IMR-90 (cell line): Measurements from ENCODE around the gene PCGF2. TPM values are rescaled to one million over a fixed set of nuclear protein-coding genes. Genes with fewer than 3 reads are reported as not detected.

Experiments
- ATAC-seq: fragments of 200-7000 bp; cut with Tn5 transposase; 2 replicates; pipeline ENCODE4 v1.9.1; 2020; ENCODE audit warnings: low read depth, mild to moderate bottlenecking, moderate library complexity
- BruUV-seq: library from RNA; stranded (reverse); fragments of 400-500 nt; replicated peaks from 2 replicates; lab custom pipeline; 2021; lab: Mats Ljungman, UMichigan
- CTCF ChIA-PET: fragments of 300-600 bp; formaldehyde crosslinking; extraction: SDS; loops from one replicate; lab custom pipeline; 2021; ENCODE audit warnings: antibody characterized with exemption; lab: Yijun Ruan, JAX
- POLR2A ChIA-PET: fragments of 300-600 bp; sonication (Branson Sonifier 250); formaldehyde crosslinking; loops from one replicate; lab custom pipeline; 2022; ENCODE audit warnings: antibody characterized with exemption; ENCODE audit not compliant: unreplicated experiment; lab: Charles Lee
- DNase-seq: peaks from one replicate; pipeline ENCODE4 v3.0.0; 2013
- H2AFZ ChIP-seq: replicated peaks from 2 replicates; pipeline ENCODE3; 2013; ENCODE audit warnings: low read length, mild to moderate bottlenecking; ENCODE audit not compliant: poor library complexity
- H2AK5ac ChIP-seq: 2 replicates; pipeline ENCODE4 v1.6.1; 2013; ENCODE audit warnings: low read depth, low read length, inconsistent platforms
- H2AK9ac ChIP-seq: replicated peaks from 2 replicates; pipeline ENCODE3; 2013; ENCODE audit warnings: mild to moderate bottlenecking, low read depth, low read length, moderate library complexity; ENCODE audit not compliant: poor library complexity
- H2BK120ac ChIP-seq: 2 replicates; pipeline ENCODE4 v1.6.1; 2013; ENCODE audit warnings: low read depth, low read length, inconsistent platforms
- H2BK15ac ChIP-seq: 3 replicates; pipeline ENCODE4 v1.6.1; 2013; ENCODE audit warnings: low read depth, low read length, inconsistent platforms
- H2BK20ac ChIP-seq: 2 replicates; pipeline ENCODE4 v1.6.1; 2013; ENCODE audit warnings: low read depth, mild to moderate bottlenecking, inconsistent platforms, low read length, moderate library complexity
- H2BK5ac ChIP-seq: 2 replicates; pipeline ENCODE4 v1.6.1; 2013; ENCODE audit warnings: mild to moderate bottlenecking, low read depth, low read length, inconsistent platforms; ENCODE audit not compliant: poor library complexity, severe bottlenecking
- H3K14ac ChIP-seq: replicated peaks from 2 replicates; pipeline ENCODE4 v1.6.1; 2013; ENCODE audit warnings: low read depth, low read length, inconsistent platforms
- H3K18ac ChIP-seq: 2 replicates; pipeline ENCODE4 v1.6.1; 2013; ENCODE audit warnings: low read depth, low read length, control low read depth
- H3K23ac ChIP-seq: 2 replicates; pipeline ENCODE4 v1.6.1; 2013; ENCODE audit warnings: low read depth, low read length, inconsistent platforms
- H3K27ac ChIP-seq: 2 replicates; pipeline ENCODE4 v1.5.1; 2013; ENCODE audit warnings: mild to moderate bottlenecking, control low read depth, low read length; ENCODE audit not compliant: insufficient read depth
- H3K27me3 ChIP-seq: 2 replicates; pipeline ENCODE4 v1.6.1; 2013; ENCODE audit warnings: low read length; ENCODE audit not compliant: control insufficient read depth, insufficient read depth
- H3K36me3 ChIP-seq: 2 replicates; pipeline ENCODE4 v1.6.1; 2013; ENCODE audit warnings: low read length, mixed read lengths; ENCODE audit not compliant: control insufficient read depth, insufficient read depth
- H3K4ac ChIP-seq: 2 replicates; pipeline ENCODE4 v1.6.1; 2013; ENCODE audit warnings: low read depth, low read length, inconsistent platforms
- H3K4me1 ChIP-seq: 2 replicates; pipeline ENCODE4 v1.6.1; 2013; ENCODE audit warnings: low read length, mixed read lengths; ENCODE audit not compliant: control insufficient read depth, insufficient read depth
- H3K4me2 ChIP-seq: 2 replicates; pipeline ENCODE4 v1.6.1; 2013; ENCODE audit warnings: low read depth, mild to moderate bottlenecking, control low read depth, low read length, moderate library complexity
- H3K4me3 ChIP-seq: 2 replicates; pipeline ENCODE4 v1.5.1; 2013; ENCODE audit warnings: low read depth, mild to moderate bottlenecking, control low read depth, low read length, moderate library complexity; ENCODE audit not compliant: insufficient read depth
- H3K56ac ChIP-seq: 2 replicates; pipeline ENCODE4 v1.6.1; 2013; ENCODE audit warnings: low read length, inconsistent platforms; ENCODE audit not compliant: insufficient read depth; ENCODE audit errors: extremely low read depth
- H3K79me1 ChIP-seq, 2 experiments: 2 replicates each; pipeline ENCODE4 v1.6.1; 2013; ENCODE audit warnings: low read length in 2 of 2, inconsistent platforms in 1 of 2, low read depth in 1 of 2
- H3K9ac ChIP-seq: 2 replicates; pipeline ENCODE4 v1.6.1; 2013; ENCODE audit warnings: low read depth, low read length, control low read depth
- H3K9me1 ChIP-seq: 2 replicates; pipeline ENCODE4 v1.6.1; 2013; ENCODE audit warnings: low read length, inconsistent platforms; ENCODE audit not compliant: insufficient read depth
- H3K9me3 ChIP-seq: 2 replicates; pipeline ENCODE4 v1.6.1; 2013; ENCODE audit warnings: low read length; ENCODE audit not compliant: control insufficient read depth, insufficient read depth
- H4K20me1 ChIP-seq: 2 replicates; pipeline ENCODE4 v1.6.1; 2013; ENCODE audit warnings: low read length, inconsistent platforms; ENCODE audit not compliant: insufficient read depth
- H4K5ac ChIP-seq: 2 replicates; pipeline ENCODE4 v1.6.1; 2013; ENCODE audit warnings: mild to moderate bottlenecking, low read depth, low read length, control low read depth
- H4K8ac ChIP-seq, 2 experiments: 2 replicates each; pipeline ENCODE4 v1.6.1; 2013; ENCODE audit warnings: low read depth in 2 of 2, low read length in 2 of 2, control low read depth in 1 of 2, inconsistent platforms in 1 of 2
- H4K91ac ChIP-seq: 2 replicates; pipeline ENCODE4 v1.6.1; 2013; ENCODE audit warnings: low read depth, low read length, inconsistent platforms; ENCODE audit not compliant: insufficient read depth
- BHLHE40 ChIP-seq: fragments of 150-350 bp; IDR thresholded peaks from 2 replicates; pipeline ENCODE4 v1.6.1; 2016; ENCODE audit warnings: mild to moderate bottlenecking, low read depth, low read length
- CEBPB ChIP-seq: IDR thresholded peaks from 2 replicates; pipeline ENCODE4 v1.6.1; 2012; ENCODE audit warnings: low read depth, low read length, improper control_type of control experiment
- CHD1 ChIP-seq: IDR thresholded peaks from 2 replicates; pipeline ENCODE4 v1.6.1; 2012; ENCODE audit warnings: low read depth, low read length, improper control_type of control experiment
- CTCF ChIP-seq: conservative IDR thresholded peaks from 2 replicates; pipeline ENCODE4 v1.5.1; 2012; ENCODE audit warnings: mild to moderate bottlenecking, low read depth, low read length, improper control_type of control experiment
- FOS ChIP-seq: fragments of 150-350 bp; IDR thresholded peaks from 2 replicates; pipeline ENCODE4 v1.6.1; 2016; ENCODE audit warnings: low read depth, low read length
- MAFK ChIP-seq: IDR thresholded peaks from 2 replicates; pipeline ENCODE4 v1.6.1; 2012; ENCODE audit warnings: low read depth, low read length, improper control_type of control experiment
- MAZ ChIP-seq: IDR thresholded peaks from 2 replicates; pipeline ENCODE4 v1.6.1; 2012; ENCODE audit warnings: low read depth, mild to moderate bottlenecking, low read length, improper control_type of control experiment, moderate library complexity, borderline replicate concordance
- NFE2L2 ChIP-seq: fragments of 150-350 bp; IDR thresholded peaks from 2 replicates; pipeline ENCODE4 v1.6.1; 2016; ENCODE audit warnings: low read depth, mild to moderate bottlenecking, low read length
- POLR2A ChIP-seq: IDR thresholded peaks from 2 replicates; pipeline ENCODE4 v1.6.1; 2012; ENCODE audit warnings: mild to moderate bottlenecking, low read depth, low read length
- RAD21 ChIP-seq: IDR thresholded peaks from 2 replicates; pipeline ENCODE4 v1.6.1; 2012; ENCODE audit warnings: low read length, improper control_type of control experiment
- RCOR1 ChIP-seq: IDR thresholded peaks from 2 replicates; pipeline ENCODE4 v1.6.1; 2012; ENCODE audit warnings: mild to moderate bottlenecking, low read length, improper control_type of control experiment; ENCODE audit not compliant: insufficient replicate concordance
- SMC3 ChIP-seq: fragments of 150-350 bp; IDR thresholded peaks from 2 replicates; pipeline ENCODE4 v1.6.1; 2016; ENCODE audit warnings: low read depth, mild to moderate bottlenecking, antibody characterized with exemption, low read length, moderate library complexity
- USF2 ChIP-seq: fragments of 150-350 bp; IDR thresholded peaks from 2 replicates; pipeline ENCODE4 v1.6.1; 2017; ENCODE audit warnings: mild to moderate bottlenecking, antibody characterized with exemption, low read length, low read depth
- WGBS, 2 experiments: methylation state at CpG; one replicate each; pipeline versions ENCODE4 v1.1.5 to v1.1.7; 2013; ENCODE audit warnings: missing lambda C conversion rate in 2 of 2; ENCODE audit not compliant: insufficient read length in 1 of 2; ENCODE audit errors: extremely low coverage in 2 of 2; 5-methylcytosine and 5-hydroxymethylcytosine counted together
- dilution Hi-C: fragments of 300-500 bp; cut with HindIII; formaldehyde crosslinking; loops from one replicate; pipeline ENCODE4 v1.14.3; 2018; ENCODE audit warnings: low sequenced_read_pairs; ENCODE audit not compliant: unreplicated experiment
- in situ Hi-C: fragments of 300-500 bp; cut with MboI; formaldehyde crosslinking; loops from 3 replicates; pipeline ENCODE4 v1.14.3; 2019; ENCODE audit warnings: low sequenced_read_pairs, inconsistent platforms, mixed read lengths
- intact Hi-C: fragments of 100-400 bp; cut with micrococcal nuclease; formaldehyde crosslinking; loops from 2 replicates; pipeline ENCODE4 v1.10.0; 2022
- polyA plus RNA-seq, 3 experiments: library from polyadenylated mRNA; depleted of rRNA; stranded (reverse); fragments of >200 nt; gene quantifications; 2 replicates each; pipeline ENCODE4 v1.2.3, GENCODE V29; 2012; ENCODE audit warnings: low replicate concordance in 1 of 3
- total RNA-seq: library from RNA; depleted of rRNA; stranded (reverse); fragments of >200 nt; gene quantifications from 2 replicates; pipeline ENCODE4 v1.2.3, GENCODE V29; 2012
- TF ChIP-seq, protein P1 (sequence below): fragments of 150-350 bp; IDR thresholded peaks from 2 replicates; pipeline ENCODE4 v1.6.1; 2016; ENCODE audit warnings: low read depth, mild to moderate bottlenecking, low read length, moderate library complexity, borderline replicate concordance

PCGF2 gene
- total and polyA plus RNA-seq, 2 of the 4 experiments (the other 2 are of a cell fraction) = 1.1 to 18.2 TPM

GRCh38 chr17:38733282-38733981, 14.7 kb downstream of the PCGF2 start:
- H3K23ac ChIP-seq = no peak overlapping the region
- peaks cover 15% of the 10 kb centered on the region for H3K4me1 ChIP-seq
- 0 out of 2 replicates have a peak, but pooled peaks cover 11% of the 10 kb centered on the region for H3K9me1 ChIP-seq
- no peak overlapping the region for H3K4me3 ChIP-seq
- H2BK15ac ChIP-seq = no peak overlapping the region
- dilution Hi-C loops = no loop called here
- no peak overlapping the region for H3K4ac ChIP-seq
- no peak overlapping the region for H3K9ac ChIP-seq
- no peak overlapping the region for H3K27ac ChIP-seq
- no peak overlapping the region for H2BK120ac ChIP-seq
- H2BK20ac ChIP-seq = no peak overlapping the region
- no peak overlapping the region for H3K56ac ChIP-seq
- peaks cover 41% of the 10 kb centered on the region for H3K36me3 ChIP-seq
- no peak overlapping the region for H2AK9ac ChIP-seq
- no peaks in the 10 kb centered on the region for H3K27me3 ChIP-seq
- H3K4me2 ChIP-seq = no peak overlapping the region
- in situ Hi-C loops = loop anchor here (5.0 kb wide), 1 partner anchor 56 kb away; no protein-coding TSS in a partner anchor
- DNase-seq (no peak), ATAC-seq (no peak)
- no peak overlapping the region for H2BK5ac ChIP-seq
- H4K8ac ChIP-seq = no peak overlapping the region
- ChIA-PET POLR2A (no interaction called here), CTCF (no interaction called here)
- no peak overlapping the region for H2AFZ ChIP-seq
- no peak overlapping the region for H3K14ac ChIP-seq
- TF ChIP-seq USF2 = no peak
- no peak for TF ChIP-seq FOS
- TF ChIP-seq MAZ = no peak
- TF ChIP-seq, protein P1, sequence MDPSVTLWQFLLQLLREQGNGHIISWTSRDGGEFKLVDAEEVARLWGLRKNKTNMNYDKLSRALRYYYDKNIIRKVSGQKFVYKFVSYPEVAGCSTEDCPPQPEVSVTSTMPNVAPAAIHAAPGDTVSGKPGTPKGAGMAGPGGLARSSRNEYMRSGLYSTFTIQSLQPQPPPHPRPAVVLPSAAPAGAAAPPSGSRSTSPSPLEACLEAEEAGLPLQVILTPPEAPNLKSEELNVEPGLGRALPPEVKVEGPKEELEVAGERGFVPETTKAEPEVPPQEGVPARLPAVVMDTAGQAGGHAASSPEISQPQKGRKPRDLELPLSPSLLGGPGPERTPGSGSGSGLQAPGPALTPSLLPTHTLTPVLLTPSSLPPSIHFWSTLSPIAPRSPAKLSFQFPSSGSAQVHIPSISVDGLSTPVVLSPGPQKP = no peak
- TF ChIP-seq BHLHE40 = no peak
- no peak for TF ChIP-seq RAD21
- TF ChIP-seq CHD1 = no peak
- TF ChIP-seq MAFK = no peak
- TF ChIP-seq RCOR1 = no peak
- TF ChIP-seq CTCF = no peak
- no peak for TF ChIP-seq CEBPB
- no peak for TF ChIP-seq NFE2L2
- TF ChIP-seq SMC3 = no peak
- no peak for TF ChIP-seq POLR2A
- H4K5ac ChIP-seq = no peak overlapping the region
- peaks cover 11 to 69% of the 10 kb centered on the region in 2 experiments; a peak in 3 of 4 replicates for H3K79me1 ChIP-seq
- no peak overlapping the region for H2AK5ac ChIP-seq
- no peak overlapping the region for H4K91ac ChIP-seq
- peaks cover 36% of the 10 kb centered on the region for H4K20me1 ChIP-seq
- H3K9me3 ChIP-seq = no peaks in the 10 kb centered on the region
- H3K18ac ChIP-seq = no peak overlapping the region
- intact Hi-C loops = no loop called here
- no TSS peak for BruUV-seq
- 93% methylated on average over 3 of the region's 9 CpGs; no CpG with 5 or more reads in 1 of the 2 experiments for WGBS, 2 experiments
